ENCODE data around the gene ATG7.

DNA sequence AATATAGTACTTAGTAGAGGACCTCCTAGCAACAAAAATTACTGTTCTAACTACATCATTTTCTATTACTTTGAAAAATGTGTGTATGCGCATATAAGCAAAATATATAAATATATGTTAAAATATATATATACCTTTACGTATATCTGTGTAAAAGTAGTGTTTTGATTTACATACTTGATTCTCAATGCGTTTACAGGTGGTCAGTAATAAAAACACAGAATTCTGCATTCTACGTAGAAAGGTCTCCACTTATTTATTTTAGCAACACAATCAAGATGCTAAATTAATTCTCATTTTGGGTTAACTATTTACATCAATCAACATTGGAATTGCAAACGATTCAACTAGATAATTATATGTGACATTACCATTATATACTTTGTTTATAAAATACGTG, 158.0 kb downstream of the ATG7 start:
- TF ChIP-seq, protein P1, sequence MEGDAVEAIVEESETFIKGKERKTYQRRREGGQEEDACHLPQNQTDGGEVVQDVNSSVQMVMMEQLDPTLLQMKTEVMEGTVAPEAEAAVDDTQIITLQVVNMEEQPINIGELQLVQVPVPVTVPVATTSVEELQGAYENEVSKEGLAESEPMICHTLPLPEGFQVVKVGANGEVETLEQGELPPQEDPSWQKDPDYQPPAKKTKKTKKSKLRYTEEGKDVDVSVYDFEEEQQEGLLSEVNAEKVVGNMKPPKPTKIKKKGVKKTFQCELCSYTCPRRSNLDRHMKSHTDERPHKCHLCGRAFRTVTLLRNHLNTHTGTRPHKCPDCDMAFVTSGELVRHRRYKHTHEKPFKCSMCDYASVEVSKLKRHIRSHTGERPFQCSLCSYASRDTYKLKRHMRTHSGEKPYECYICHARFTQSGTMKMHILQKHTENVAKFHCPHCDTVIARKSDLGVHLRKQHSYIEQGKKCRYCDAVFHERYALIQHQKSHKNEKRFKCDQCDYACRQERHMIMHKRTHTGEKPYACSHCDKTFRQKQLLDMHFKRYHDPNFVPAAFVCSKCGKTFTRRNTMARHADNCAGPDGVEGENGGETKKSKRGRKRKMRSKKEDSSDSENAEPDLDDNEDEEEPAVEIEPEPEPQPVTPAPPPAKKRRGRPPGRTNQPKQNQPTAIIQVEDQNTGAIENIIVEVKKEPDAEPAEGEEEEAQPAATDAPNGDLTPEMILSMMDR (IDR thresholded peaks at IDR 0.05; ENCODE audit: insufficient read depth, low read length) = no peak
- TF ChIP-seq GABPA (IDR thresholded peaks at IDR 0.05; ENCODE audit: low read depth) (no peak), POLR2AphosphoS5 (IDR thresholded peaks at IDR 0.05; ENCODE audit: low read depth) (no peak), SPI1 (IDR thresholded peaks at IDR 0.05; ENCODE audit: borderline replicate concordance, low read depth) (no peak)
- TF ChIP-seq, protein P2, sequence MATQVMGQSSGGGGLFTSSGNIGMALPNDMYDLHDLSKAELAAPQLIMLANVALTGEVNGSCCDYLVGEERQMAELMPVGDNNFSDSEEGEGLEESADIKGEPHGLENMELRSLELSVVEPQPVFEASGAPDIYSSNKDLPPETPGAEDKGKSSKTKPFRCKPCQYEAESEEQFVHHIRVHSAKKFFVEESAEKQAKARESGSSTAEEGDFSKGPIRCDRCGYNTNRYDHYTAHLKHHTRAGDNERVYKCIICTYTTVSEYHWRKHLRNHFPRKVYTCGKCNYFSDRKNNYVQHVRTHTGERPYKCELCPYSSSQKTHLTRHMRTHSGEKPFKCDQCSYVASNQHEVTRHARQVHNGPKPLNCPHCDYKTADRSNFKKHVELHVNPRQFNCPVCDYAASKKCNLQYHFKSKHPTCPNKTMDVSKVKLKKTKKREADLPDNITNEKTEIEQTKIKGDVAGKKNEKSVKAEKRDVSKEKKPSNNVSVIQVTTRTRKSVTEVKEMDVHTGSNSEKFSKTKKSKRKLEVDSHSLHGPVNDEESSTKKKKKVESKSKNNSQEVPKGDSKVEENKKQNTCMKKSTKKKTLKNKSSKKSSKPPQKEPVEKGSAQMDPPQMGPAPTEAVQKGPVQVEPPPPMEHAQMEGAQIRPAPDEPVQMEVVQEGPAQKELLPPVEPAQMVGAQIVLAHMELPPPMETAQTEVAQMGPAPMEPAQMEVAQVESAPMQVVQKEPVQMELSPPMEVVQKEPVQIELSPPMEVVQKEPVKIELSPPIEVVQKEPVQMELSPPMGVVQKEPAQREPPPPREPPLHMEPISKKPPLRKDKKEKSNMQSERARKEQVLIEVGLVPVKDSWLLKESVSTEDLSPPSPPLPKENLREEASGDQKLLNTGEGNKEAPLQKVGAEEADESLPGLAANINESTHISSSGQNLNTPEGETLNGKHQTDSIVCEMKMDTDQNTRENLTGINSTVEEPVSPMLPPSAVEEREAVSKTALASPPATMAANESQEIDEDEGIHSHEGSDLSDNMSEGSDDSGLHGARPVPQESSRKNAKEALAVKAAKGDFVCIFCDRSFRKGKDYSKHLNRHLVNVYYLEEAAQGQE (IDR thresholded peaks at IDR 0.05; ENCODE audit: insufficient replicate concordance, low read depth) = no peak

All from HL-60 (cell line).